ENCODE data around the gene KRT6A.

DNA sequence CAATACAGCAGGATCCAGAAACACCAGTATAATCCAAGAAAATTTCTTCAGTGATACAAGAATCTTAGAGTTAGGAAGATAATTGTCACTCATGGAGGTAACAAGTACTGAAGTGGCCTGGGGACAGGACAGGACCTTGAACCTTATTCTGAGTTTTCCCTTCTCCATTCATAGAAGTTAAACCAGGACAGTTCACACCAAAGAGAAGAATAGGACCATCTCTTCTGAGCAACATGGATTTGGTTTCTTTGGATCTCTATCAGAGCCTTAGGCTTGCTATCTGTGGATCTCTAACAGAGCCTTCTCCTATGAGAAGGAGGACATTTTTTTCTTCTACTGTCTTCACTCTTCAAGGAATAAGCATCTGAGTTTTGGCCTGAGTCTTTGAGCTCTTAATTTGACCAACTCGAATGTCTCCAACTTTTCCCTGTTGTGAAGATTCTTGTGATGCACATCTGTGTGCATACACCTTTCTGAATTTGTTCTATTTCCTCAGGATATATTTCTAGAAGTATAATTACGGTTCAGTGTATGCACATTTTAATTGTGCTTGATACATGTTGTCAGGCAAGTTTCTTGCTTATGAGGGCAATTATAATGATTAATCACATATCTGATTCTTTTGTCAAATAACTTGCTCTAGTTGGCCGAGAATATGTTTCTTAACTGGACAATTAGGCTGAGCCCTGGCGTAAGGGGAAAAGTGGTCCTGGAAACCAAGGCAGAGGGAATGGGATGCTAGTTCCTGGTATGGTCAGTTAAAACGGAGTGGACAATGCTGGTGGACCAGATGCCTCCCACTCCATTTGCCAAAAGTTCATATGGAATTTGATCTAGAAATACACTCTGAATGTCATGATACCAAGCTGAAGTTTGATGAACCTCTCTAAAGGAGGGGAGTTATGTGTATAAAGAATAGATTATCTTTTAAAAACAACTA is 6.6 kb downstream of the KRT6A start:
- TF ChIP-seq RAD21 (conservative IDR thresholded peaks at IDR 0.05 in 1 of 2, IDR thresholded peaks at IDR 0.05 in 1 of 2) (no peak), EP300 (IDR thresholded peaks at IDR 0.05) (no peak), SREBF2 (IDR thresholded peaks at IDR 0.05) (no peak), POLR2A (IDR thresholded peaks at IDR 0.05; ENCODE audit: low read length) (no peak), CHD2 (IDR thresholded peaks at IDR 0.05; ENCODE audit: low read length, partially characterized antibody) (no peak), CEBPB (IDR thresholded peaks at IDR 0.05) (no peak), ZFP36 (IDR thresholded peaks at IDR 0.05; ENCODE audit: borderline replicate concordance, partially characterized antibody) (no peak)
- TF ChIP-seq, protein P1, sequence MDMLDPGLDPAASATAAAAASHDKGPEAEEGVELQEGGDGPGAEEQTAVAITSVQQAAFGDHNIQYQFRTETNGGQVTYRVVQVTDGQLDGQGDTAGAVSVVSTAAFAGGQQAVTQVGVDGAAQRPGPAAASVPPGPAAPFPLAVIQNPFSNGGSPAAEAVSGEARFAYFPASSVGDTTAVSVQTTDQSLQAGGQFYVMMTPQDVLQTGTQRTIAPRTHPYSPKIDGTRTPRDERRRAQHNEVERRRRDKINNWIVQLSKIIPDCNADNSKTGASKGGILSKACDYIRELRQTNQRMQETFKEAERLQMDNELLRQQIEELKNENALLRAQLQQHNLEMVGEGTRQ (IDR thresholded peaks at IDR 0.05) = no peak
- TF ChIP-seq, protein P2, sequence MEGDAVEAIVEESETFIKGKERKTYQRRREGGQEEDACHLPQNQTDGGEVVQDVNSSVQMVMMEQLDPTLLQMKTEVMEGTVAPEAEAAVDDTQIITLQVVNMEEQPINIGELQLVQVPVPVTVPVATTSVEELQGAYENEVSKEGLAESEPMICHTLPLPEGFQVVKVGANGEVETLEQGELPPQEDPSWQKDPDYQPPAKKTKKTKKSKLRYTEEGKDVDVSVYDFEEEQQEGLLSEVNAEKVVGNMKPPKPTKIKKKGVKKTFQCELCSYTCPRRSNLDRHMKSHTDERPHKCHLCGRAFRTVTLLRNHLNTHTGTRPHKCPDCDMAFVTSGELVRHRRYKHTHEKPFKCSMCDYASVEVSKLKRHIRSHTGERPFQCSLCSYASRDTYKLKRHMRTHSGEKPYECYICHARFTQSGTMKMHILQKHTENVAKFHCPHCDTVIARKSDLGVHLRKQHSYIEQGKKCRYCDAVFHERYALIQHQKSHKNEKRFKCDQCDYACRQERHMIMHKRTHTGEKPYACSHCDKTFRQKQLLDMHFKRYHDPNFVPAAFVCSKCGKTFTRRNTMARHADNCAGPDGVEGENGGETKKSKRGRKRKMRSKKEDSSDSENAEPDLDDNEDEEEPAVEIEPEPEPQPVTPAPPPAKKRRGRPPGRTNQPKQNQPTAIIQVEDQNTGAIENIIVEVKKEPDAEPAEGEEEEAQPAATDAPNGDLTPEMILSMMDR (IDR thresholded peaks at IDR 0.05) = no peak
- TF ChIP-seq, protein P3, sequence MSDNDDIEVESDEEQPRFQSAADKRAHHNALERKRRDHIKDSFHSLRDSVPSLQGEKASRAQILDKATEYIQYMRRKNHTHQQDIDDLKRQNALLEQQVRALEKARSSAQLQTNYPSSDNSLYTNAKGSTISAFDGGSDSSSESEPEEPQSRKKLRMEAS (IDR thresholded peaks at IDR 0.05) = no peak
- TF ChIP-seq, protein P4, sequence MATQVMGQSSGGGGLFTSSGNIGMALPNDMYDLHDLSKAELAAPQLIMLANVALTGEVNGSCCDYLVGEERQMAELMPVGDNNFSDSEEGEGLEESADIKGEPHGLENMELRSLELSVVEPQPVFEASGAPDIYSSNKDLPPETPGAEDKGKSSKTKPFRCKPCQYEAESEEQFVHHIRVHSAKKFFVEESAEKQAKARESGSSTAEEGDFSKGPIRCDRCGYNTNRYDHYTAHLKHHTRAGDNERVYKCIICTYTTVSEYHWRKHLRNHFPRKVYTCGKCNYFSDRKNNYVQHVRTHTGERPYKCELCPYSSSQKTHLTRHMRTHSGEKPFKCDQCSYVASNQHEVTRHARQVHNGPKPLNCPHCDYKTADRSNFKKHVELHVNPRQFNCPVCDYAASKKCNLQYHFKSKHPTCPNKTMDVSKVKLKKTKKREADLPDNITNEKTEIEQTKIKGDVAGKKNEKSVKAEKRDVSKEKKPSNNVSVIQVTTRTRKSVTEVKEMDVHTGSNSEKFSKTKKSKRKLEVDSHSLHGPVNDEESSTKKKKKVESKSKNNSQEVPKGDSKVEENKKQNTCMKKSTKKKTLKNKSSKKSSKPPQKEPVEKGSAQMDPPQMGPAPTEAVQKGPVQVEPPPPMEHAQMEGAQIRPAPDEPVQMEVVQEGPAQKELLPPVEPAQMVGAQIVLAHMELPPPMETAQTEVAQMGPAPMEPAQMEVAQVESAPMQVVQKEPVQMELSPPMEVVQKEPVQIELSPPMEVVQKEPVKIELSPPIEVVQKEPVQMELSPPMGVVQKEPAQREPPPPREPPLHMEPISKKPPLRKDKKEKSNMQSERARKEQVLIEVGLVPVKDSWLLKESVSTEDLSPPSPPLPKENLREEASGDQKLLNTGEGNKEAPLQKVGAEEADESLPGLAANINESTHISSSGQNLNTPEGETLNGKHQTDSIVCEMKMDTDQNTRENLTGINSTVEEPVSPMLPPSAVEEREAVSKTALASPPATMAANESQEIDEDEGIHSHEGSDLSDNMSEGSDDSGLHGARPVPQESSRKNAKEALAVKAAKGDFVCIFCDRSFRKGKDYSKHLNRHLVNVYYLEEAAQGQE (IDR thresholded peaks at IDR 0.05) = no peak
